ENCODE measurements around the gene JAG1.

DNA sequence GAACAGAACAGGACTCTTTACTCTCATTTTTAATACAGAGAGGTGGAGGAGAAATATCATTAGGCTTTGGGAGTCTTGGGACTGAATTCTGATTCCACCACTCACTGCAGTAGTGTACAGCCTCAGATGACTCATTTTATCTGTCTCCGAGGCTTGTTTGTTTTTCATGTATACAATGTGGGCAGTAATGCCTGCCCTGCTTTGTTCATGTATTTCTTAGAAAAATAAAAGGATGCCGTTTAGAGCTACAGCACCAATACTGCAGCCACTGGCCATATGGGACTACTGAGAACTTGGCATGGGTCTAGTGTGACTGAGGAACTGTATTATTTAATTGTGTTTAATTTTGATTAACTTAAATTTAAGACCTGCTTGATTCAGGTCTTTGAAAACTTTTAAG lies 41.2 kb upstream of the JAG1 start:
- no peak for TF ChIP-seq POLR2A (IDR thresholded peaks at IDR 0.05)
- TF ChIP-seq CTCF (IDR thresholded peaks at IDR 0.05) = no peak
